ENCODE data around the gene NGB. TPM values are rescaled to one million over a fixed set of nuclear protein-coding genes. Genes with fewer than 3 reads are reported as not detected.

NGB gene
- total RNA-seq, 1 experiment from 2014 or later, result not detected

DNA sequence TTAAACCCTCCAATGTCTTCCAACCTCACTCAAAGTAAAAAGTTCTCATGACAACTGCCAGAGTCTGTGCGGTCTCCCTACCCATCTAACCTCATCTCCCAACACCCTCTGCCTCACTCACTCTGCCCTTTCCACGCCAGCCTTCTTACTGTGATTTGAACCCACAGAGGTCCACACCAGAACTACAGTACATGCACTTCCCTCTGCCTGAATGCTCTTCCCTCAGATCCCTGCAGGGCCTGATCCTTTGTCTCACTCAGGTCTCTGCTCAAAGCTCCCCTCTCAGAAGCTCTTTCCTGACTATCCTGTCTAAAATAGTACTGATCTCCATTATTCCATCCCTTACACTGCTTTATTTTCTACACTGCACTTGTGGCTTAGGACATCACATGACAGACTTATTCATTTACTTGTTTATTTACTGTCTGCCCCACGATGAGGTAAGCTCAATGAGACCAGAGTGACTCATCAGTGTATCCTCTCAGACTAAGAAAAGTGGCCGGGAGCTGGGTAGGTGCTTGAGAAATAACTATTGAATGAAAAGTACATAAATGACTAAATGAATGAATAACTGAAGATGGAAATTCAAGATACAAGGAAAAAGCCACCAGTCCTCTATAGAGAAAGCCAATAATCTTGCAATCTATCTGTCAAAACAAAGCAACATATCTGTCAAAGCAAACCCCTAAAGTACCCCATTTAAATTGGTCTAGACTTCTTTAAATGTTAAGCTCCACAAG is 32.6 kb upstream of the NGB start:
- H3K4me1 Mint-ChIP-seq (ENCODE audit: low read depth, unreplicated experiment), result peaks cover 36% of the 10 kb centered on the region
- intact Hi-C loops (cut with micrococcal nuclease; ENCODE audit: unreplicated experiment), result loop anchor here (1.0 to 5.0 kb wide), 3 partner anchors 13 to 249 kb away; no protein-coding TSS in a partner anchor
- no TSS peak for BruUV-seq (replicated peaks)

DNA sequence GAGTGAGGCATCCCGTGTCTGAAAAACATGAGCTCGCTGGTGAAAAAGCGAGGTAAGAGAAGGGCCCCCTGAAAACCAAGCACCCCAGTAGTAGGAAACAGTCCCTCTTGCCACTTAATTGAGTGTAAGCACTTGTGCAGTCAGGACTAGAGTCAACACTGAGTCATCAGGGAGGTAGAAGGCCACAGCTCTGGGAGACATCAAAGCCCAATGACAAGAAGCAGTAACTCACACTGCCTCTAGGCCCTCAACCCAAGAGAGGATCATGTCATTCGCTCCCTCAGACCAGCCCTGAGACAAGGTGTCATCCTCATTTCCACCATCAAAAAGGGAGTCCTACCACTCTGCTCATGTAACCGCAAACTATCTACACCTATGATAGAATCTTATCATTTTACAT is 31.9 kb upstream of the NGB start:
- Mint-ChIP-seq H3K27me3 (ENCODE audit: unreplicated experiment) (no peaks in the 10 kb centered on the region), H3K27ac (ENCODE audit: unreplicated experiment) (peak overlapping the region; percentile 94), H3K36me3 (ENCODE audit: insufficient read depth, unreplicated experiment) (peaks cover 6% of the 10 kb centered on the region), H3K9me3 (ENCODE audit: low read depth, unreplicated experiment) (no peaks in the 10 kb centered on the region), H3K4me3 (ENCODE audit: low read depth, unreplicated experiment) (no peak overlapping the region), H3K4me1 (ENCODE audit: low read depth, unreplicated experiment) (peaks cover 36% of the 10 kb centered on the region)
- CTCF ChIA-PET, result interaction anchor here (1.0 to 5.2 kb wide), 2 partner anchors 12 to 152 kb away, joined by 4 to 94 read pairs; no protein-coding TSS in a partner anchor
- intact Hi-C loops (cut with micrococcal nuclease; ENCODE audit: unreplicated experiment), result loop anchor here (1.0 to 5.0 kb wide), 3 partner anchors 13 to 249 kb away; no protein-coding TSS in a partner anchor
- TF ChIP-seq, protein P1, sequence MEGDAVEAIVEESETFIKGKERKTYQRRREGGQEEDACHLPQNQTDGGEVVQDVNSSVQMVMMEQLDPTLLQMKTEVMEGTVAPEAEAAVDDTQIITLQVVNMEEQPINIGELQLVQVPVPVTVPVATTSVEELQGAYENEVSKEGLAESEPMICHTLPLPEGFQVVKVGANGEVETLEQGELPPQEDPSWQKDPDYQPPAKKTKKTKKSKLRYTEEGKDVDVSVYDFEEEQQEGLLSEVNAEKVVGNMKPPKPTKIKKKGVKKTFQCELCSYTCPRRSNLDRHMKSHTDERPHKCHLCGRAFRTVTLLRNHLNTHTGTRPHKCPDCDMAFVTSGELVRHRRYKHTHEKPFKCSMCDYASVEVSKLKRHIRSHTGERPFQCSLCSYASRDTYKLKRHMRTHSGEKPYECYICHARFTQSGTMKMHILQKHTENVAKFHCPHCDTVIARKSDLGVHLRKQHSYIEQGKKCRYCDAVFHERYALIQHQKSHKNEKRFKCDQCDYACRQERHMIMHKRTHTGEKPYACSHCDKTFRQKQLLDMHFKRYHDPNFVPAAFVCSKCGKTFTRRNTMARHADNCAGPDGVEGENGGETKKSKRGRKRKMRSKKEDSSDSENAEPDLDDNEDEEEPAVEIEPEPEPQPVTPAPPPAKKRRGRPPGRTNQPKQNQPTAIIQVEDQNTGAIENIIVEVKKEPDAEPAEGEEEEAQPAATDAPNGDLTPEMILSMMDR (IDR thresholded peaks at IDR 0.05; ENCODE audit: unreplicated experiment), result no peak
- DNase-seq, result peak; percentile 31
- BruUV-seq (replicated peaks), result no TSS peak

More for the DNA sequence above, 32.6 kb upstream of the NGB start:
- peak overlapping the region; percentile 57 for H3K4me3 Mint-ChIP-seq (ENCODE audit: low read depth, unreplicated experiment)
- peak overlapping the region; percentile 94 for H3K27ac Mint-ChIP-seq (ENCODE audit: unreplicated experiment)
- DNase-seq, result peak; percentile 62
- CTCF ChIA-PET, result interaction anchor here (0.7 to 5.2 kb wide), 8 partner anchors 12 to 205 kb away, joined by 3 to 94 read pairs (median 4); partner anchors contain the start of genes GSTZ1, POMT2, SAMD15 and TMED8
- TF ChIP-seq, protein P1 (IDR thresholded peaks at IDR 0.05; ENCODE audit: unreplicated experiment), result no peak
- H3K36me3 Mint-ChIP-seq (ENCODE audit: insufficient read depth, unreplicated experiment), result peaks cover 6% of the 10 kb centered on the region
- H3K9me3 Mint-ChIP-seq (ENCODE audit: low read depth, unreplicated experiment), result no peaks in the 10 kb centered on the region
- H3K27me3 Mint-ChIP-seq (ENCODE audit: unreplicated experiment), result no peaks in the 10 kb centered on the region

DNA sequence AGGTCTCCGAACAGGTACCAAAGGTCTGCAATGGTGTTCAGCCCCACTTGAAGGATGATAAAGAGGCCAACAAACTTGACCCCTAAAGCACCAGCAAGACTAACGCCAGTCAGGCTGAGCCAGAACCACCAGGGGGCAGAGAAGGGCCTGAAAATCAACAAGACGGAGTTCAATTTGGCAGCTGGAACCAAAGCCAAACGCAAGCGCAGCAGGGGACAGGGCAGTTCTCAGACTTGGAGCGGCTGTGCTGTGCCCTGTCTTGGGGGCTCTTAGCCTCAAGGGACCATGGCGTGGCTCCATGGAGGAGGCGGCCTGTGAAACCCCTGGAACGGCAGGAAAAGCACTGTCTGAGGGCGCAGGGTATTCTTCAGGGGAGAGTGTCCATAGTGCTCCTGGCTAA is 30.1 kb upstream of the NGB start:
- TF ChIP-seq, protein P1 (IDR thresholded peaks at IDR 0.05; ENCODE audit: unreplicated experiment), result peak; percentile 86
- intact Hi-C loops (cut with micrococcal nuclease; ENCODE audit: unreplicated experiment), result loop anchor here (5.0 kb wide), 1 partner anchor 251 kb away; no protein-coding TSS in a partner anchor
- Mint-ChIP-seq H3K27me3 (ENCODE audit: unreplicated experiment) (no peaks in the 10 kb centered on the region), H3K36me3 (ENCODE audit: insufficient read depth, unreplicated experiment) (peaks cover 6% of the 10 kb centered on the region), H3K4me3 (ENCODE audit: low read depth, unreplicated experiment) (no peak overlapping the region), H3K4me1 (ENCODE audit: low read depth, unreplicated experiment) (peaks cover 25% of the 10 kb centered on the region), H3K9me3 (ENCODE audit: low read depth, unreplicated experiment) (no peaks in the 10 kb centered on the region), H3K27ac (ENCODE audit: unreplicated experiment) (no peak overlapping the region)
- peak; percentile 80 for DNase-seq
- BruUV-seq (replicated peaks), result no TSS peak
- CTCF ChIA-PET, result interaction anchor here (0.9 to 5.2 kb wide), 5 partner anchors 10 to 119 kb away, joined by 3 to 94 read pairs (median 4); partner anchors contain the start of genes GSTZ1, POMT2 and TMEM63C

DNA sequence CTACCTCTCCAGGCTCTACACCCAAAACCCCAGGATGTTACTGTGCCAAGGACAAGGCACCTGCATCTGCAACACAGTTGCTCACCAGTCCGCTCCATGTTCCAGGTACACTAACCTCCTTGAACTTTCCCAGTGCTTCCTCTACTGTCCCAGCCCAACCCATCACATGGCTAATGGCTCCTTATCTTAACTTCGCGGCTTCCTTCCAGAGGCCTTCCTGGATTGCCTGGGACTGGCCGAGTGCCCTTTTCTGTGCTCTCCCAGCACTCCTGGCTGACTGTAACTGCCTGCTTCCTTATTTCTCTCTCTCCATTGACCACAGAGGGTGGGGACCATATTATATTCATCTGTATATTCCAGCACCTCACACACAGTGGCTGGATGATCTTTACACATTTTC is 28.8 kb upstream of the NGB start:
- intact Hi-C loops (cut with micrococcal nuclease; ENCODE audit: unreplicated experiment), result loop anchor here (5.0 kb wide), 1 partner anchor 253 kb away; no protein-coding TSS in a partner anchor
- no peak overlapping the region for H3K27ac Mint-ChIP-seq (ENCODE audit: unreplicated experiment)
- DNase-seq, result no peak
- H3K27me3 Mint-ChIP-seq (ENCODE audit: unreplicated experiment), result no peaks in the 10 kb centered on the region
- peaks cover 6% of the 10 kb centered on the region for H3K36me3 Mint-ChIP-seq (ENCODE audit: insufficient read depth, unreplicated experiment)
- H3K4me3 Mint-ChIP-seq (ENCODE audit: low read depth, unreplicated experiment), result no peak overlapping the region
- H3K9me3 Mint-ChIP-seq (ENCODE audit: low read depth, unreplicated experiment), result no peaks in the 10 kb centered on the region
- no TSS peak for BruUV-seq (replicated peaks)
- TF ChIP-seq, protein P1 (IDR thresholded peaks at IDR 0.05; ENCODE audit: unreplicated experiment), result no peak
- CTCF ChIA-PET, result interaction anchor here (5.2 kb wide), 1 partner anchor 16 kb away, joined by 94 read pairs; no protein-coding TSS in a partner anchor
- H3K4me1 Mint-ChIP-seq (ENCODE audit: low read depth, unreplicated experiment), result peaks cover 20% of the 10 kb centered on the region

All from Calu3 (cell line).